HEK293 (cell line): ENCODE results near the gene BAG1.

Experiments
- CTCF ChIA-PET: fragments of 350-600 bp; formaldehyde crosslinking; extraction: SDS; loops from one replicate; lab custom pipeline; 2021; ENCODE audit warnings: antibody characterized with exemption; lab: Yijun Ruan, JAX
- POLR2A ChIA-PET: fragments of 300-600 bp; formaldehyde crosslinking; extraction: SDS; loops from one replicate; lab custom pipeline; 2020; ENCODE audit warnings: antibody characterized with exemption, inconsistent platforms; lab: Yijun Ruan, JAX
- H3K27ac ChIP-seq: fragments of 200-500 bp; sonication (Bioruptor generic); 2 replicates; pipeline ENCODE4 v1.5.1; 2014; ENCODE audit warnings: low read depth, low read length, control low read depth, inconsistent platforms; ENCODE audit errors: extremely low read depth
- H3K36me3 ChIP-seq, 2 experiments: fragments of 200-500 bp in 1 of 2; sonication (Bioruptor generic) in 1 of 2; 1 replicate in 1 of 2; 2 replicates in 1 of 2; pipeline ENCODE4 v1.5.1; 2014 to 2017; ENCODE audit warnings: inconsistent platforms in 2 of 2, low read length in 2 of 2; ENCODE audit not compliant: control insufficient read depth in 2 of 2, insufficient read depth in 1 of 2
- H3K4me1 ChIP-seq: fragments of 200-500 bp; sonication (Bioruptor generic); 2 replicates; pipeline ENCODE4 v1.5.1; 2014; ENCODE audit warnings: mild to moderate bottlenecking, low read length, inconsistent platforms; ENCODE audit not compliant: control insufficient read depth, insufficient read depth
- H3K4me3 ChIP-seq: 2 replicates; pipeline ENCODE4 v1.5.1; 2011; ENCODE audit warnings: low read depth, mild to moderate bottlenecking, control low read depth, low read length, moderate library complexity
- H3K9me3 ChIP-seq: fragments of 200-500 bp; sonication (Bioruptor generic); 2 replicates; pipeline ENCODE4 v1.5.1; 2014; ENCODE audit warnings: low read depth, low read length, inconsistent platforms; ENCODE audit not compliant: control insufficient read depth, insufficient read depth
- BCL11A ChIP-seq: fragments of 450-650 bp; formaldehyde crosslinking; IDR thresholded peaks from 2 replicates; pipeline ENCODE4 v1.5.1; 2016; ENCODE audit warnings: low read depth, missing biosample characterization, missing genetic modification characterization
- INSM2 ChIP-seq: fragments of 450-650 bp; formaldehyde crosslinking; IDR thresholded peaks from 2 replicates; pipeline ENCODE4 v1.5.1; 2016; ENCODE audit warnings: missing biosample characterization, missing genetic modification characterization
- KLF10 ChIP-seq: fragments of 450-650 bp; IDR thresholded peaks from 2 replicates; pipeline ENCODE4 v1.5.1; 2018; ENCODE audit warnings: missing biosample characterization, mild to moderate bottlenecking, missing genetic modification characterization
- REPIN1 ChIP-seq: fragments of 450-650 bp; formaldehyde crosslinking; IDR thresholded peaks from 2 replicates; pipeline ENCODE4 v1.5.1; 2017; ENCODE audit warnings: missing biosample characterization, missing genetic modification characterization, low read depth
- ZFP3 ChIP-seq: fragments of 450-650 bp; formaldehyde crosslinking; IDR thresholded peaks from 2 replicates; pipeline ENCODE4 v1.5.1; 2016; ENCODE audit warnings: low read depth, missing biosample characterization, missing genetic modification characterization
- ZNF112 ChIP-seq: fragments of 450-650 bp; formaldehyde crosslinking; IDR thresholded peaks from 2 replicates; pipeline ENCODE4 v1.5.0; 2017; ENCODE audit warnings: missing biosample characterization, missing genetic modification characterization
- ZNF214 ChIP-seq: fragments of 450-650 bp; formaldehyde crosslinking; IDR thresholded peaks from 2 replicates; pipeline ENCODE4 v1.5.1; 2017; ENCODE audit warnings: missing biosample characterization, mild to moderate bottlenecking, missing genetic modification characterization, borderline replicate concordance
- ZNF221 ChIP-seq: fragments of 450-650 bp; formaldehyde crosslinking; IDR thresholded peaks from 2 replicates; pipeline ENCODE4 v1.5.1; 2017; ENCODE audit warnings: missing biosample characterization, missing genetic modification characterization, borderline replicate concordance
- ZNF26 ChIP-seq: fragments of 450-650 bp; formaldehyde crosslinking; IDR thresholded peaks from 2 replicates; pipeline ENCODE4 v1.5.1; 2016; ENCODE audit warnings: missing biosample characterization, missing genetic modification characterization
- ZNF341 ChIP-seq: fragments of 450-650 bp; formaldehyde crosslinking; IDR thresholded peaks from 2 replicates; pipeline ENCODE4; 2016; ENCODE audit warnings: low read depth, missing biosample characterization, missing genetic modification characterization
- ZNF510 ChIP-seq: fragments of 450-650 bp; formaldehyde crosslinking; IDR thresholded peaks from 2 replicates; pipeline ENCODE4 v1.5.1; 2018; ENCODE audit warnings: mild to moderate bottlenecking, missing genetic modification characterization, missing biosample characterization; ENCODE audit not compliant: insufficient replicate concordance
- ZNF561 ChIP-seq: fragments of 450-650 bp; IDR thresholded peaks from 2 replicates; pipeline ENCODE4 v1.5.1; 2018; ENCODE audit warnings: missing biosample characterization, missing genetic modification characterization, borderline replicate concordance
- ZNF623 ChIP-seq: fragments of 450-650 bp; formaldehyde crosslinking; IDR thresholded peaks from 2 replicates; pipeline ENCODE4 v1.5.1; 2016; ENCODE audit warnings: missing biosample characterization, missing genetic modification characterization
- ZNF664 ChIP-seq: fragments of 450-650 bp; formaldehyde crosslinking; IDR thresholded peaks from 2 replicates; pipeline ENCODE4 v1.5.1; 2016; ENCODE audit warnings: missing biosample characterization, missing genetic modification characterization
- ZNF768 ChIP-seq: fragments of 450-650 bp; formaldehyde crosslinking; IDR thresholded peaks from 2 replicates; pipeline ENCODE4 v1.5.1; 2018; ENCODE audit warnings: missing biosample characterization, mild to moderate bottlenecking, missing genetic modification characterization
- ZNF843 ChIP-seq: fragments of 450-650 bp; formaldehyde crosslinking; IDR thresholded peaks from 2 replicates; pipeline ENCODE4 v1.5.1; 2016; ENCODE audit warnings: missing biosample characterization, missing genetic modification characterization
- TF ChIP-seq, protein P1 (sequence below): fragments of 450-650 bp; formaldehyde crosslinking; IDR thresholded peaks from 2 replicates; pipeline ENCODE4 v1.5.1; 2016; ENCODE audit warnings: missing biosample characterization, missing genetic modification characterization
- TF ChIP-seq, protein P2 (sequence below): fragments of 450-650 bp; formaldehyde crosslinking; IDR thresholded peaks from 2 replicates; pipeline ENCODE4 v1.5.1; 2016; ENCODE audit warnings: missing biosample characterization, missing genetic modification characterization
- TF ChIP-seq, protein P3 (sequence below): fragments of 450-650 bp; formaldehyde crosslinking; IDR thresholded peaks from 2 replicates; pipeline ENCODE4 v1.5.1; 2016; ENCODE audit warnings: missing biosample characterization, missing genetic modification characterization
- TF ChIP-seq, protein P4 (sequence below): fragments of 450-650 bp; formaldehyde crosslinking; IDR thresholded peaks from 2 replicates; pipeline ENCODE4 v1.5.1; 2017; ENCODE audit warnings: missing biosample characterization, missing genetic modification characterization

Gene BAG1

GRCh38 chr9:33273266-33273971 is 8.9 kb upstream of the BAG1 start (continued):
- TF ChIP-seq KLF10 (no peak), ZNF221 (tag by site-specific recombination) (no peak), ZNF214 (no peak), BCL11A (tag by site-specific recombination) (no peak)
- TF ChIP-seq, protein P1, sequence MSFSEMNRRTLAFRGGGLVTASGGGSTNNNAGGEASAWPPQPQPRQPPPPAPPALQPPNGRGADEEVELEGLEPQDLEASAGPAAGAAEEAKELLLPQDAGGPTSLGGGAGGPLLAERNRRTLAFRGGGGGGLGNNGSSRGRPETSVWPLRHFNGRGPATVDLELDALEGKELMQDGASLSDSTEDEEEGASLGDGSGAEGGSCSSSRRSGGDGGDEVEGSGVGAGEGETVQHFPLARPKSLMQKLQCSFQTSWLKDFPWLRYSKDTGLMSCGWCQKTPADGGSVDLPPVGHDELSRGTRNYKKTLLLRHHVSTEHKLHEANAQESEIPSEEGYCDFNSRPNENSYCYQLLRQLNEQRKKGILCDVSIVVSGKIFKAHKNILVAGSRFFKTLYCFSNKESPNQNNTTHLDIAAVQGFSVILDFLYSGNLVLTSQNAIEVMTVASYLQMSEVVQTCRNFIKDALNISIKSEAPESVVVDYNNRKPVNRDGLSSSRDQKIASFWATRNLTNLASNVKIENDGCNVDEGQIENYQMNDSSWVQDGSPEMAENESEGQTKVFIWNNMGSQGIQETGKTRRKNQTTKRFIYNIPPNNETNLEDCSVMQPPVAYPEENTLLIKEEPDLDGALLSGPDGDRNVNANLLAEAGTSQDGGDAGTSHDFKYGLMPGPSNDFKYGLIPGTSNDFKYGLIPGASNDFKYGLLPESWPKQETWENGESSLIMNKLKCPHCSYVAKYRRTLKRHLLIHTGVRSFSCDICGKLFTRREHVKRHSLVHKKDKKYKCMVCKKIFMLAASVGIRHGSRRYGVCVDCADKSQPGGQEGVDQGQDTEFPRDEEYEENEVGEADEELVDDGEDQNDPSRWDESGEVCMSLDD = no peak

- Histone ChIP-seq H3K4me3 (no peak overlapping the region), H3K4me1 (no peaks in the 10 kb centered on the region), H3K36me3 (peaks cover 57 to 92% of the 10 kb centered on the region in 2 experiments), H3K27ac (no peak overlapping the region), H3K9me3 (no peaks in the 10 kb centered on the region)
- TF ChIP-seq ZNF112 (tag by site-specific recombination) (no peak), REPIN1 (tag by site-specific recombination) (no peak), ZNF510 (tag by site-specific recombination) (no peak), ZNF221 (tag by site-specific recombination) (no peak), ZNF664 (no peak), ZNF843 (no peak), ZNF26 (tag by site-specific recombination) (no peak), ZNF768 (tag by site-specific recombination) (no peak), ZFP3 (tag by site-specific recombination) (no peak)
- TF ChIP-seq, protein P2, sequence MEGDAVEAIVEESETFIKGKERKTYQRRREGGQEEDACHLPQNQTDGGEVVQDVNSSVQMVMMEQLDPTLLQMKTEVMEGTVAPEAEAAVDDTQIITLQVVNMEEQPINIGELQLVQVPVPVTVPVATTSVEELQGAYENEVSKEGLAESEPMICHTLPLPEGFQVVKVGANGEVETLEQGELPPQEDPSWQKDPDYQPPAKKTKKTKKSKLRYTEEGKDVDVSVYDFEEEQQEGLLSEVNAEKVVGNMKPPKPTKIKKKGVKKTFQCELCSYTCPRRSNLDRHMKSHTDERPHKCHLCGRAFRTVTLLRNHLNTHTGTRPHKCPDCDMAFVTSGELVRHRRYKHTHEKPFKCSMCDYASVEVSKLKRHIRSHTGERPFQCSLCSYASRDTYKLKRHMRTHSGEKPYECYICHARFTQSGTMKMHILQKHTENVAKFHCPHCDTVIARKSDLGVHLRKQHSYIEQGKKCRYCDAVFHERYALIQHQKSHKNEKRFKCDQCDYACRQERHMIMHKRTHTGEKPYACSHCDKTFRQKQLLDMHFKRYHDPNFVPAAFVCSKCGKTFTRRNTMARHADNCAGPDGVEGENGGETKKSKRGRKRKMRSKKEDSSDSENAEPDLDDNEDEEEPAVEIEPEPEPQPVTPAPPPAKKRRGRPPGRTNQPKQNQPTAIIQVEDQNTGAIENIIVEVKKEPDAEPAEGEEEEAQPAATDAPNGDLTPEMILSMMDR (tag by site-specific recombination) = no peak
- TF ChIP-seq, protein P3, sequence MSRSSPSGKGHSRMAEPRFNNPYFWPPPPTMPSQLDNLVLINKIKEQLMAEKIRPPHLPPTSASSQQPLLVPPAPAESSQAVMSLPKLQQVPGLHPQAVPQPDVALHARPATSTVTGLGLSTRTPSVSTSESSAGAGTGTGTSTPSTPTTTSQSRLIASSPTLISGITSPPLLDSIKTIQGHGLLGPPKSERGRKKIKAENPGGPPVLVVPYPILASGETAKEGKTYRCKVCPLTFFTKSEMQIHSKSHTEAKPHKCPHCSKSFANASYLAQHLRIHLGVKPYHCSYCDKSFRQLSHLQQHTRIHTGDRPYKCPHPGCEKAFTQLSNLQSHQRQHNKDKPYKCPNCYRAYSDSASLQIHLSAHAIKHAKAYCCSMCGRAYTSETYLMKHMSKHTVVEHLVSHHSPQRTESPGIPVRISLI (tag by site-specific recombination) = no peak
- CTCF ChIA-PET = interaction anchor here (2.2 kb wide), 1 partner anchor 15 kb away, joined by 9 read pairs; no protein-coding TSS in a partner anchor
- POLR2A ChIA-PET = interaction anchor here (0.7 kb wide), 1 partner anchor 194 kb away, joined by 4 read pairs; no protein-coding TSS in a partner anchor
Measured at GRCh38 chr9:33272061-33272460, 7.6 kb upstream of the BAG1 start.

GRCh38 chr9:33270146-33270545 is 5.6 kb upstream of the BAG1 start:
- CTCF ChIA-PET = no interaction called here
- POLR2A ChIA-PET = no interaction called here
- TF ChIP-seq, protein P4, sequence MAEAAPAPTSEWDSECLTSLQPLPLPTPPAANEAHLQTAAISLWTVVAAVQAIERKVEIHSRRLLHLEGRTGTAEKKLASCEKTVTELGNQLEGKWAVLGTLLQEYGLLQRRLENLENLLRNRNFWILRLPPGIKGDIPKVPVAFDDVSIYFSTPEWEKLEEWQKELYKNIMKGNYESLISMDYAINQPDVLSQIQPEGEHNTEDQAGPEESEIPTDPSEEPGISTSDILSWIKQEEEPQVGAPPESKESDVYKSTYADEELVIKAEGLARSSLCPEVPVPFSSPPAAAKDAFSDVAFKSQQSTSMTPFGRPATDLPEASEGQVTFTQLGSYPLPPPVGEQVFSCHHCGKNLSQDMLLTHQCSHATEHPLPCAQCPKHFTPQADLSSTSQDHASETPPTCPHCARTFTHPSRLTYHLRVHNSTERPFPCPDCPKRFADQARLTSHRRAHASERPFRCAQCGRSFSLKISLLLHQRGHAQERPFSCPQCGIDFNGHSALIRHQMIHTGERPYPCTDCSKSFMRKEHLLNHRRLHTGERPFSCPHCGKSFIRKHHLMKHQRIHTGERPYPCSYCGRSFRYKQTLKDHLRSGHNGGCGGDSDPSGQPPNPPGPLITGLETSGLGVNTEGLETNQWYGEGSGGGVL (tag by site-specific recombination) = no peak
- no peak for TF ChIP-seq ZNF623 (tag by site-specific recombination)
- TF ChIP-seq, protein P3 (tag by site-specific recombination) = no peak
- no peak for TF ChIP-seq ZNF561 (tag by site-specific recombination)
- no peak for TF ChIP-seq ZNF341
- TF ChIP-seq INSM2 = no peak

More at GRCh38 chr9:33270146-33270545, 5.6 kb upstream of the BAG1 start:
- H3K9me3 ChIP-seq = no peaks in the 10 kb centered on the region
- no peak overlapping the region for H3K4me3 ChIP-seq
- H3K4me1 ChIP-seq = peaks cover 3% of the 10 kb centered on the region; the same call in 1 of the 2 replicates
- H3K36me3 ChIP-seq = peaks cover 41 to 86% of the 10 kb centered on the region in 2 experiments
- H3K27ac ChIP-seq = no peak overlapping the region
